Measurements from ENCODE around the gene MRPS11. TPM values are rescaled to one million over a fixed set of nuclear protein-coding genes. Genes with fewer than 3 reads are reported as not detected.

MRPS11 gene
- total and polyA plus RNA-seq, 2 of the 8 experiments (the other 6 are each of a cell fraction or from before 2014, with no cell fraction given) = 41.4 to 59.2 TPM

DNA sequence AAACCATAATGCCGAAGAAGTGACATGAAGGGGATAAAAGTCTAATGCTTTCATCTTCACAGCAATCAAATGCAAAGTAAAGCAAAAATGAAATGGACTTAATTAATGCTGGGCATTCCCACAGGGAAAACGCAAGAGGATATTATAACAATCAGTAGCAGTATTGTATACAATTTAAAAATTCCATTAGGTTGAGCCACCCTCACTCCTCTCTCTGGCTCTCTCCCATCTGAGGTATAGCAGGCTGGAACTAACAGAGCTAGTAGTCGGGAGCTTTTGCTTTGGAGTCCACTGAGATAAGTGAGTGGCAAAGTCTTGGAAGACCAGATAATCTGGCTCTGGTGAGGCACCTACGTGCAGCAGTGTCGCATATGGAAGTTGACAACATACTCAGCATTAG lies 45.1 kb downstream of the MRPS11 start:
- Histone ChIP-seq H3K9me3 (ENCODE audit: insufficient read depth in 2 of 2, low read depth in 1 of 2, low read length in 1 of 2) (no peaks in the 10 kb centered on the region), H3K4me3 (ENCODE audit: extremely low read depth in 1 of 4, insufficient read depth in 2 of 4, low read depth in 3 of 4, low read length in 4 of 4) (no peak overlapping the region), H2AK5ac (ENCODE audit: low read depth, low read length) (no peak overlapping the region), H3K4ac (replicated peaks; ENCODE audit: insufficient read length, low read depth, low read length) (no peak overlapping the region), H3K9ac (replicated peaks in 1 of 4; ENCODE audit: extremely low read depth in 1 of 4, low read depth in 3 of 4, low read length in 3 of 4) (no peak overlapping the region), H3K79me1 (ENCODE audit: low read depth, low read length) (no peaks in the 10 kb centered on the region), H3K79me2 (ENCODE audit: control insufficient read depth in 1 of 2, insufficient read depth in 2 of 2, low read length in 2 of 2) (no peaks in the 10 kb centered on the region), H4K8ac (ENCODE audit: extremely low read depth, insufficient read depth, low read length) (no peak overlapping the region), H2BK12ac (ENCODE audit: low read depth, low read length) (no peak overlapping the region), H2BK20ac (ENCODE audit: low read length) (no peak overlapping the region), H3K23ac (ENCODE audit: insufficient read length) (no peak overlapping the region), H3K4me1 (replicated peaks in 1 of 4; ENCODE audit: control insufficient read depth in 3 of 4, insufficient read depth in 4 of 4, low read length in 3 of 4) (no peaks in the 10 kb centered on the region), H2AFZ (ENCODE audit: low read length) (no peak overlapping the region), H4K91ac (replicated peaks; ENCODE audit: insufficient read length, low read length) (no peak overlapping the region), H2BK120ac (replicated peaks; ENCODE audit: low read depth, low read length) (no peak overlapping the region), H3K23me2 (ENCODE audit: low read depth, low read length) (no peaks in the 10 kb centered on the region), H3K27me3 (replicated peaks in 1 of 4; ENCODE audit: control insufficient read depth in 3 of 4, extremely low read depth in 1 of 4, insufficient read depth in 3 of 4, low read length in 3 of 4) (no peaks in the 10 kb centered on the region), H2BK5ac (ENCODE audit: low read depth, low read length) (no peak overlapping the region), H2BK15ac (ENCODE audit: low read length) (no peak overlapping the region), H3K14ac (ENCODE audit: insufficient read length) (no peak overlapping the region), H3K27ac (ENCODE audit: low read depth, low read length) (no peak overlapping the region), H3K4me2 (ENCODE audit: insufficient read depth in 1 of 2, low read depth in 2 of 2, low read length in 2 of 2) (no peak overlapping the region), H4K5ac (ENCODE audit: insufficient read length, low read depth, low read length) (no peak overlapping the region), H4K20me1 (replicated peaks in 1 of 2; ENCODE audit: control insufficient read depth in 1 of 2, insufficient read depth in 2 of 2, low read length in 2 of 2) (no peaks in the 10 kb centered on the region), H3K18ac (ENCODE audit: extremely low read depth, low read length) (no peak overlapping the region), H3K36me3 (ENCODE audit: control insufficient read depth in 2 of 4, insufficient read depth in 4 of 4, low read length in 3 of 4) (peaks cover 0 to 9% (median 2%) of the 10 kb centered on the region in 4 experiments; a peak in 3 of 8 replicates), H3K56ac (replicated peaks; ENCODE audit: insufficient read length, low read depth, low read length) (no peak overlapping the region)
- POLR2A ChIA-PET (ENCODE audit: partially characterized antibody) = interaction anchor here (1.1 kb wide), 1 partner anchor 103 kb away, joined by 3 read pairs; no protein-coding TSS in a partner anchor
- CTCF ChIA-PET (ENCODE audit: partially characterized antibody) = interaction anchor here (0.5 to 2.2 kb wide), 2 partner anchors 26 to 31 kb away, joined by 4 to 6 read pairs; no protein-coding TSS in a partner anchor
- FAIRE-seq (no peak), DNase-seq (ENCODE audit: low read depth in 1 of 2, low spot score in 2 of 2) (no peak)
- WGBS, 2 experiments (ENCODE audit: extremely low coverage in 1 of 2, insufficient coverage in 1 of 2, insufficient read length in 1 of 2, insufficient replicate concordance in 2 of 2, low coverage in 1 of 2, low lambda C conversion rate in 2 of 2, missing lambda C conversion rate in 1 of 2) = 89% methylated on average over 5 of the region's 5 CpGs; no CpG with 5 or more reads in 1 of the 2 experiments
- TF ChIP-seq RNF2 (IDR thresholded peaks at IDR 0.05; ENCODE audit: borderline replicate concordance, low read depth, low read length, missing control alignments, poor library complexity, severe bottlenecking) = no peak
- TF ChIP-seq, protein P1, sequence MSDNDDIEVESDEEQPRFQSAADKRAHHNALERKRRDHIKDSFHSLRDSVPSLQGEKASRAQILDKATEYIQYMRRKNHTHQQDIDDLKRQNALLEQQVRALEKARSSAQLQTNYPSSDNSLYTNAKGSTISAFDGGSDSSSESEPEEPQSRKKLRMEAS (IDR thresholded peaks at IDR 0.05) = no peak
- TF ChIP-seq SRF (IDR thresholded peaks at IDR 0.05; ENCODE audit: low read depth, low read length) = no peak
- TF ChIP-seq KDM4A (IDR thresholded peaks at IDR 0.05; ENCODE audit: low read depth, low read length, severe bottlenecking) = no peak
- TF ChIP-seq, protein P2, sequence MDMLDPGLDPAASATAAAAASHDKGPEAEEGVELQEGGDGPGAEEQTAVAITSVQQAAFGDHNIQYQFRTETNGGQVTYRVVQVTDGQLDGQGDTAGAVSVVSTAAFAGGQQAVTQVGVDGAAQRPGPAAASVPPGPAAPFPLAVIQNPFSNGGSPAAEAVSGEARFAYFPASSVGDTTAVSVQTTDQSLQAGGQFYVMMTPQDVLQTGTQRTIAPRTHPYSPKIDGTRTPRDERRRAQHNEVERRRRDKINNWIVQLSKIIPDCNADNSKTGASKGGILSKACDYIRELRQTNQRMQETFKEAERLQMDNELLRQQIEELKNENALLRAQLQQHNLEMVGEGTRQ (IDR thresholded peaks at IDR 0.05; ENCODE audit: low read length) = no peak
- TF ChIP-seq, protein P3, sequence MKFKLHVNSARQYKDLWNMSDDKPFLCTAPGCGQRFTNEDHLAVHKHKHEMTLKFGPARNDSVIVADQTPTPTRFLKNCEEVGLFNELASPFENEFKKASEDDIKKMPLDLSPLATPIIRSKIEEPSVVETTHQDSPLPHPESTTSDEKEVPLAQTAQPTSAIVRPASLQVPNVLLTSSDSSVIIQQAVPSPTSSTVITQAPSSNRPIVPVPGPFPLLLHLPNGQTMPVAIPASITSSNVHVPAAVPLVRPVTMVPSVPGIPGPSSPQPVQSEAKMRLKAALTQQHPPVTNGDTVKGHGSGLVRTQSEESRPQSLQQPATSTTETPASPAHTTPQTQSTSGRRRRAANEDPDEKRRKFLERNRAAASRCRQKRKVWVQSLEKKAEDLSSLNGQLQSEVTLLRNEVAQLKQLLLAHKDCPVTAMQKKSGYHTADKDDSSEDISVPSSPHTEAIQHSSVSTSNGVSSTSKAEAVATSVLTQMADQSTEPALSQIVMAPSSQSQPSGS (IDR thresholded peaks at IDR 0.05; ENCODE audit: low read length) = no peak
- TF ChIP-seq JUND (IDR thresholded peaks at IDR 0.05; ENCODE audit: low read length) = no peak
- no peak for TF ChIP-seq TBP (IDR thresholded peaks at IDR 0.05; ENCODE audit: low read depth, low read length)
- no peak for TF ChIP-seq SP2 (IDR thresholded peaks at IDR 0.05; ENCODE audit: low read length)
- TF ChIP-seq HDAC2 (IDR thresholded peaks at IDR 0.05; ENCODE audit: borderline replicate concordance in 1 of 2, low read depth in 2 of 2, low read length in 2 of 2) = no peak

Measured in H1 (cell line).